Mucosa of descending colon (tissue), 3 donors: Measurements from ENCODE around the gene BSG. TPM values are rescaled to one million over a fixed set of nuclear protein-coding genes. Genes with fewer than 3 reads are reported as not detected.
A peak's percentile ranks its signal among the peaks of the same experiment; 100 is the strongest.

ENCODE experiments used
- ATAC-seq: fragments of 200-7000 bp; cut with Tn5 transposase; one replicate; pipeline ENCODE4 v1.9.1; 2020; ENCODE audit warnings: mild to moderate bottlenecking, moderate library complexity
- DNase-seq, 3 donors: peaks; one replicate each; pipeline ENCODE4 v3.0.0-alpha.2; 2020
- H3K36me3 ChIP-seq: fragments of 200-600 bp; one replicate; pipeline ENCODE4 v1.8.0; 2021; ENCODE audit warnings: low read depth, mild to moderate bottlenecking
- H3K4me1 ChIP-seq: fragments of 200-600 bp; one replicate; pipeline ENCODE4 v1.8.0; 2021; ENCODE audit warnings: low read depth, mild to moderate bottlenecking
- H3K4me3 ChIP-seq: fragments of 200-600 bp; one replicate; pipeline ENCODE4 v1.8.0; 2021; ENCODE audit warnings: mild to moderate bottlenecking
- H3K9me3 ChIP-seq: fragments of 200-600 bp; one replicate; pipeline ENCODE4 v1.8.0; 2021; ENCODE audit warnings: mild to moderate bottlenecking
- CTCF ChIP-seq: fragments of 200-600 bp; IDR thresholded peaks from one replicate; pipeline ENCODE4 v1.8.0; 2022; ENCODE audit warnings: antibody characterized with exemption, mild to moderate bottlenecking
- intact Hi-C, 2 donors: fragments of 100-400 bp; cut with DNase I in 1 of 2; cut with micrococcal nuclease in 1 of 2; formaldehyde crosslinking; loops; one replicate each; pipeline versions ENCODE4 v1.11.0 to v1.11.1; 2022; cut with DNase I, micrococcal nuclease
- total RNA-seq, 3 donors: library from RNA; stranded (reverse); fragmentation: NEBNext Ultra II Directional in 2 of 3; extraction: Animal tissue kit (Norgen Biotek cat#: 25700) in 2 of 3; gene quantifications; one replicate each; pipeline versions ENCODE4 v1.2.1 to v1.2.4, GENCODE V29; 2021 to 2023
- donor health status: DM: no; HTN: no; CAD: no; lungs with moderate emphysema.
- donor health status: DM: no; HTN: no; CAD: no.
- donor health status: DM: no; HTN: yes; CAD: no.

The BSG gene
- total RNA-seq, 3 donors from 2014 or later = 695 to 1,536 (median 896) TPM

DNA sequence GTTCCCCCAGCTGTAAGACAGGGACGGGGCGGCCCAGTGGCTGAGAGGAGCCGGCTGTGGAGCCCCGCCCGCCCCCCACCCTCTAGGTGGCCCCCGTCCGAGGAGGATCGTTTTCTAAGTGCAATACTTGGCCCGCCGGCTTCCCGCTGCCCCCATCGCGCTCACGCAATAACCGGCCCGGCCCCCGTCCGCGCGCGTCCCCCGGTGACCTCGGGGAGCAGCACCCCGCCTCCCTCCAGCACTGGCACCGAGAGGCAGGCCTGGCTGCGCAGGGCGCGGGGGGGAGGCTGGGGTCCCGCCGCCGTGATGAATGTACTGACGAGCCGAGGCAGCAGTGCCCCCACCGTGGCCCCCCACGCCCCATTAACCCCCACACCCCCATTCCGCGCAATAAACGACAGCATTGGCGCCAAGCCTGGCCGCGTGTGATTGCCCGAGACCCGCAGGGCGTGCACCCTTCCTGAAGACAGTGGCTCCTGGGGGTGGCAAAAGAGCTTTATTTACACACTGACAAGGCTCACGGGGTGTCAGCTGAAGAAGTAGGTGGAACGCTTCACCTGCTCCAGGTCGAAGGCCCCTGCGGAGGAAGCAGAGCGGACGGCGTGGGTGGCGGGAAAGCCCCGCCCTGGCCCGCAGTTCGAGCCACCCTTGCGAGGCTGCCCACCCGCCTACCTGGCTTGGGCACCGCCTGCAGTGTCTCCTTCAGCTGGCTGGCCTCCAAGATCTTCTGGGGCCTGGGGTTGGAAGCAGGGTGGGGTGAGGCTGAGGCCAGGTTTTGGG lies 44.5 kb downstream of the BSG start:
- Histone ChIP-seq H3K4me1 (no peaks in the 10 kb centered on the region), H3K36me3 (peaks cover 10% of the 10 kb centered on the region), H3K9me3 (no peaks in the 10 kb centered on the region), H3K4me3 (no peak overlapping the region)
- ATAC-seq = peak; percentile 5
- no peak for DNase-seq
- TF ChIP-seq CTCF = no peak
- intact Hi-C loops = no loop called here

DNA sequence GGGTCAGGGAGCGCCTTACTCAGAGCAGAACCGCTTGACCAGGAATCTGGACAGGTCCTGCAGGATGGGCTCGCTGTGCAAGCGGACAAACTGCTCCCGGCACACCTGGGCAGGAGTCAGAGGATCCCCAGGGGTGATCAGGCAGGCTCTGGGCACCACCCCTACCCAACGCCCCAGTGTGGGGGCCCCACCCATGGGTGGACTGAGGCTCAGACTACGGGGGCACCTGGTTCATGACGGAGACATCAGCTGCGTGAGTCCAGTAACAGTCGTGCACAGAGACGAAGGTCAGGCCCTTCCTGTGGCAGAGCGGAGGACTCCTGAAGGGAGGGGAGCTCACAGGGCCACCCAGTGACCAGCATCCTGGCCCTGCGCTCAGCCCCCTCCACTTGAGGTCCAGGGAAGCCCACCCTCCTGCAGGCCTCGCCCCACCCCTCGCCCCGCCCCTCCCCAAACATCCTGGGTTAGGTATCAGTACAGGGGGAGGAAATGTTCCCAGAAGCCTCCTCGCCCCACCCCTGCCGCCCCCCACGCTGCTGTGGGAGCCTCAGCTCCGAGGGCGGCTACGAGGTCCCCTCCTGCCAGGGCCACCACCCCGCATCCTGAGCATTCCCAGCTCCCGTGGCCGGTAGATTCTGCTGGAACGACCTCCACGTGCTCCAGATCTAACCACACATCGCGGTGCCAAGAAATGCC lies 45.3 kb downstream of the BSG start:
- ATAC-seq = no peak

DNA sequence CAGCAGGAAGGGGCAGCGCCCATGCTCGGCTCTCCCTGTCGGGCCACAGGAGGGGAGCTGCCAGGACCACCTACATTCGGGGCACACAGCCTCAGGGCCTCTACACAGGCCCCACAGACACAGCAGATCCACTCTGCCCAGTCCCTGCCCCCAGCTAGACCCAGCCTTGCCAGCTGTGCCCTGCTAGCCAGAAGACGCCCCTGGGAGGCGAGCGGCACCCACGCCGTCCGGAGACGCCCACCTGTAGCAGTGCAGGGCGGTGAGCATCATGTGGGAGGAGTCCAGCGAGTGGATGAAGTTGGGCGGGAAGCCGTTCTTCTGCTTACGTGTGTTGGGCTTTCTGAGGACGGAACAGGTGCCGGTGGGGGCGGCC lies 45.8 kb downstream of the BSG start:
- Histone ChIP-seq H3K9me3 (no peaks in the 10 kb centered on the region), H3K4me3 (no peak overlapping the region), H3K4me1 (no peaks in the 10 kb centered on the region), H3K36me3 (peaks cover 12% of the 10 kb centered on the region)
- no peak for ATAC-seq
- DNase-seq = no peak
- TF ChIP-seq CTCF = no peak
- intact Hi-C loops = no loop called here

More for the DNA sequence above, 45.3 kb downstream of the BSG start:
- Histone ChIP-seq H3K9me3 (no peaks in the 10 kb centered on the region), H3K4me1 (no peaks in the 10 kb centered on the region), H3K4me3 (no peak overlapping the region), H3K36me3 (peaks cover 10% of the 10 kb centered on the region)
- no peak for TF ChIP-seq CTCF
- intact Hi-C loops = no loop called here
- DNase-seq = no peak

- H3K9me3 ChIP-seq = no peaks in the 10 kb centered on the region
- peaks cover 12% of the 10 kb centered on the region for H3K36me3 ChIP-seq
- H3K4me3 ChIP-seq = no peak overlapping the region
- TF ChIP-seq CTCF = no peak
- DNase-seq = no peak
- no peak for ATAC-seq
- no peaks in the 10 kb centered on the region for H3K4me1 ChIP-seq
- intact Hi-C loops = no loop called here
Observed at GRCh38 chr19:618674-619285, 46.4 kb downstream of the BSG start.

GRCh38 chr19:619286-620002 lies 47.0 kb downstream of the BSG start:
- TF ChIP-seq CTCF = no peak
- Histone ChIP-seq H3K36me3 (peaks cover 12% of the 10 kb centered on the region), H3K9me3 (no peaks in the 10 kb centered on the region), H3K4me3 (no peak overlapping the region), H3K4me1 (no peaks in the 10 kb centered on the region)
- intact Hi-C loops = no loop called here
- no peak for DNase-seq
- no peak for ATAC-seq
